ENCODE measurements around the gene FANCB. TPM values are rescaled to one million over a fixed set of nuclear protein-coding genes. Genes with fewer than 3 reads are reported as not detected.

Gene FANCB
- total RNA-seq (2014; rRNA removed), result 7.9 and 11.6 TPM in 2 replicates
- percentile 67 among the genes with signal in this experiment for Bru-seq, nascent RNA
- BruChase-seq, experiment 1, labeled RNA remaining after a 6-hour chase, result percentile 65 among the genes with signal in this experiment
- percentile 53 among the genes with signal in this experiment for BruChase-seq, experiment 2, labeled RNA remaining after a 2-hour chase
- long read RNA-seq, partial matches to known transcripts, result 2 of 6 reads
- long read RNA-seq, other reads (novel, unspliced or antisense), result 1 of 6 reads

DNA sequence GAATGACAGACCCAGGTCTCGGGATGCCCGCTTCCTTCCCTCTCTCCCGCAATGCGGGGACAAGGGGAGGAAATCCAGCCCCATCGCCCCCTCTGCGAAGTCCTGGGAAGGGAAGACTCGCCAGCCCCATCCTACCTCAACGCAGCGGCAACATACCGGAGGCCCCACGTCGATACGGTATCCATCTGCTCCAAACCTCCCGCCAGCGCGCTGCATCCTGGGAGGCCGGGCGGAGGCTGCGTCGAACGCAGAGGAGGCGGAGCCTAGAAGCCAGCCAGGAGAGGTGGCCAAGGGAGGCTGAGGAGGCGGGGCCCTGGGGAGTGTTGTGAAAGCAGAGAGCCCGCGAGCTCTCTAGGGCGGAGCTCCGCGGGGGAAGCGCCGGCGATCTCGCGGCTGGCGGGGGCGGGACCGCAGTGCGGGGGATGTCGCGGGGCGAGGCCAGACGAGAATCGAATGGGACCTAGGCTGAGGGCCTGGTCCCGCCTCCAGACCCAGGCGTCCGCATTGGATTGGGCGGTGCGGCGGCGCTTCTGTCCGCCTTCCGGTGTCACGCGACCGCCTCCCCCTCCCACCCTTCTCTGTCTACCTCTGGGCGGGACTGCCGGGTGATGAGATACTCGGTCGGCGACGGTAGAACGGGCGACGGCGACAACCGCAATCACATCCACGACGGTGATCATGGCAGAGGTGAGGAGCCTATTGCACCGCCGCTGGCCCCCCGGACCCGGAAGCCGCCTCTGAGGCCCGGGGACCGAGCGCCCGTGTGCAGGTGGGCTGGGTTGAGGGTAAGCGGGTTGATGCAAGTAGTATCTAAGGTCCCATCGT, at the start of gene FANCB, which contains the start of gene MOSPD2:
FANCB (minus strand) TSS at position 219 of the 825 bp plus-strand sequence. CDS start 7,559 bp downstream, outside the sequence.
MOSPD2 (plus strand) TSS at position 571 of the 825 bp plus-strand sequence; CDS start at position 679, 108 bp downstream.
- no peaks in the 10 kb centered on the region for H3K9me2 ChIP-seq (replicated peaks; ENCODE audit: low read length)
- no peaks in the 10 kb centered on the region for H3K27me3 ChIP-seq (ENCODE audit: low read length)
- H3K4me3 ChIP-seq (ENCODE audit: low read length), result peak within 1 kb of the TSS; percentile 93
- no TSS peak for BruUV-seq (replicated peaks)
- H3K4me1 ChIP-seq (ENCODE audit: insufficient read depth, low read length), result peaks cover 15% of the 10 kb centered on the region; the same call in 1 of the 2 replicates
- H2AFZ ChIP-seq (ENCODE audit: low read length), result peak within 1 kb of the TSS; percentile 86
- H3K79me2 ChIP-seq (ENCODE audit: low read length), result peaks cover 65% of the 10 kb centered on the region
- peaks cover 8% of the 10 kb centered on the region for H3K36me3 ChIP-seq (ENCODE audit: low read depth, low read length)
- no peak within 1 kb of the TSS for H3K27ac ChIP-seq (ENCODE audit: low read length)
- no peaks in the 10 kb centered on the region for H4K20me1 ChIP-seq (ENCODE audit: low read length)
- H3F3A ChIP-seq (ENCODE audit: low read length, unreplicated experiment), result no peaks in the 10 kb centered on the region
- CTCF ChIA-PET, result interaction anchor here (0.7 kb wide), 1 partner anchor 73 kb away, joined by 3 read pairs; no protein-coding TSS in a partner anchor
- DNase-seq, result peak; percentile 95
- H3K9me3 ChIP-seq (ENCODE audit: low read length), result no peaks in the 10 kb centered on the region
- peak within 1 kb of the TSS; percentile 92 for H3K4me2 ChIP-seq (ENCODE audit: low read length)
- peak; percentile 97 for ATAC-seq
- TF ChIP-seq, protein P1, sequence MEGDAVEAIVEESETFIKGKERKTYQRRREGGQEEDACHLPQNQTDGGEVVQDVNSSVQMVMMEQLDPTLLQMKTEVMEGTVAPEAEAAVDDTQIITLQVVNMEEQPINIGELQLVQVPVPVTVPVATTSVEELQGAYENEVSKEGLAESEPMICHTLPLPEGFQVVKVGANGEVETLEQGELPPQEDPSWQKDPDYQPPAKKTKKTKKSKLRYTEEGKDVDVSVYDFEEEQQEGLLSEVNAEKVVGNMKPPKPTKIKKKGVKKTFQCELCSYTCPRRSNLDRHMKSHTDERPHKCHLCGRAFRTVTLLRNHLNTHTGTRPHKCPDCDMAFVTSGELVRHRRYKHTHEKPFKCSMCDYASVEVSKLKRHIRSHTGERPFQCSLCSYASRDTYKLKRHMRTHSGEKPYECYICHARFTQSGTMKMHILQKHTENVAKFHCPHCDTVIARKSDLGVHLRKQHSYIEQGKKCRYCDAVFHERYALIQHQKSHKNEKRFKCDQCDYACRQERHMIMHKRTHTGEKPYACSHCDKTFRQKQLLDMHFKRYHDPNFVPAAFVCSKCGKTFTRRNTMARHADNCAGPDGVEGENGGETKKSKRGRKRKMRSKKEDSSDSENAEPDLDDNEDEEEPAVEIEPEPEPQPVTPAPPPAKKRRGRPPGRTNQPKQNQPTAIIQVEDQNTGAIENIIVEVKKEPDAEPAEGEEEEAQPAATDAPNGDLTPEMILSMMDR (conservative IDR thresholded peaks at IDR 0.05; ENCODE audit: low read depth, low read length), result no peak
- TF ChIP-seq EZH2 (IDR thresholded peaks at IDR 0.05; ENCODE audit: low read length, unreplicated experiment) (no peak), EZH2phosphoT487 (IDR thresholded peaks at IDR 0.05; ENCODE audit: borderline replicate concordance, low read length) (no peak)
- POLR2A ChIA-PET (ENCODE audit: unreplicated experiment), result interaction anchor here (0.6 kb wide), 2 partner anchors 844 to 1204 kb away, joined by 3 to 4 read pairs; no protein-coding TSS in a partner anchor
- H3K9ac ChIP-seq (ENCODE audit: low read length), result peak within 1 kb of the TSS; percentile 93
- intact Hi-C loops (cut with micrococcal nuclease), result loop anchor here (2.0 to 5.0 kb wide), 3 partner anchors 49 to 269 kb away; no protein-coding TSS in a partner anchor

DNA sequence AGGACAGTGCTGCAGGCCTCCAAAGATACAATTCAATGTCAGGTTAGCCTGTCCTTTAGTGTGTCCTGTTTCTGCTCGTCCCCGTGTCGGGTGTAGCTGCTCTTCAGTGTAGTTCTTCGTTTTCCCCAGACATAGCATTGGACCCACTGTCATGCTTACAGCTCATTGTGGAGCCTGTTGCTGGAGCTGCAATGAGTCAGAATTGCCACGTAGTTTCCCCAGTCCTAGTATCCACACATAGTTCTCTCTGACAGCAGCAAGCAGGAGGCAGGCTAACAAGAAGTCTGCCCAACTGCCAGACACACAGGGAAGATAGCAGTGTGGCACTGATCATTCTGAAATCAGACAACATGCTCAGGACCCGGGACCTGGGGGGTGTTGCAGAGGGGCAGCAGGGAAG, 49.6 kb upstream of the FANCB start:
- ChIA-PET POLR2A (ENCODE audit: unreplicated experiment) (no interaction called here), CTCF (no interaction called here)
- H3K9me3 ChIP-seq (ENCODE audit: low read length), result no peaks in the 10 kb centered on the region
- H3K9ac ChIP-seq (ENCODE audit: low read length), result no peak overlapping the region
- DNase-seq (peak; percentile 64), ATAC-seq (peak; percentile 92)
- no peak overlapping the region for H3K27ac ChIP-seq (ENCODE audit: low read length)
- no peaks in the 10 kb centered on the region for H3K79me2 ChIP-seq (ENCODE audit: low read length)
- no peak overlapping the region; the same call in 1 of the 2 replicates for H2AFZ ChIP-seq (ENCODE audit: low read length)
- no peaks in the 10 kb centered on the region for H3K9me2 ChIP-seq (replicated peaks; ENCODE audit: low read length)
- peaks cover 6% of the 10 kb centered on the region; the same call in 1 of the 2 replicates for H3K4me1 ChIP-seq (ENCODE audit: insufficient read depth, low read length)
- H3K4me3 ChIP-seq (ENCODE audit: low read length), result no peak overlapping the region
- TF ChIP-seq, protein P1 (conservative IDR thresholded peaks at IDR 0.05; ENCODE audit: low read depth, low read length), result no peak
- TF ChIP-seq EZH2 (IDR thresholded peaks at IDR 0.05; ENCODE audit: low read length, unreplicated experiment) (no peak), EZH2phosphoT487 (IDR thresholded peaks at IDR 0.05; ENCODE audit: borderline replicate concordance, low read length) (no peak)
- intact Hi-C loops (cut with micrococcal nuclease), result loop anchor here (5.0 kb wide), 2 partner anchors 40 to 50 kb away; partner anchors contain the start of genes FANCB and MOSPD2
- H4K20me1 ChIP-seq (ENCODE audit: low read length), result no peaks in the 10 kb centered on the region
- H3K36me3 ChIP-seq (ENCODE audit: low read depth, low read length), result no peaks in the 10 kb centered on the region
- no peaks in the 10 kb centered on the region for H3F3A ChIP-seq (ENCODE audit: low read length, unreplicated experiment)
- H3K4me2 ChIP-seq (ENCODE audit: low read length), result peak overlapping the region; percentile 39; the same call in 1 of the 2 replicates
- no TSS peak for BruUV-seq (replicated peaks)
- H3K27me3 ChIP-seq (ENCODE audit: low read length), result no peaks in the 10 kb centered on the region

Measured in PC-3 (cell line).